Tibial nerve (tissue), 4 donors: ENCODE results near the gene EGFLAM. TPM values are rescaled to one million over a fixed set of nuclear protein-coding genes. Genes with fewer than 3 reads are reported as not detected.

Experiments used
- DNase-seq, 2 donors: peaks; one replicate each; pipeline ENCODE4 v3.0.0-alpha.2; 2019; ENCODE audit warnings: low spot score in 2 of 2
- H3K27ac ChIP-seq, 4 donors: fragments of 200-600 bp; sonication (generic) in 3 of 4; one replicate each; pipeline ENCODE4 v1.5.1; 2017 to 2019; ENCODE audit warnings: mild to moderate bottlenecking in 1 of 4
- H3K27me3 ChIP-seq, 2 donors: fragments of 200-600 bp; sonication (generic) in 1 of 2; one replicate each; pipeline versions ENCODE4 v1.5.1 to v1.6.0; 2017 to 2019
- H3K36me3 ChIP-seq, 3 donors: fragments of 200-600 bp; sonication (generic); one replicate each; pipeline ENCODE4 v1.5.1; 2018 to 2019
- H3K4me1 ChIP-seq, 4 donors: fragments of 200-600 bp; sonication (generic) in 3 of 4; one replicate each; pipeline ENCODE4 v1.5.1; 2017 to 2019
- H3K4me3 ChIP-seq, 4 donors: fragments of 200-600 bp; sonication (generic) in 3 of 4; one replicate each; pipeline ENCODE4 v1.5.1; 2017 to 2019; ENCODE audit warnings: mild to moderate bottlenecking in 1 of 4, moderate library complexity in 1 of 4
- H3K9me3 ChIP-seq, 4 donors: fragments of 200-600 bp; sonication (generic) in 3 of 4; one replicate each; pipeline ENCODE4 v1.5.1; 2017 to 2019
- CTCF ChIP-seq, 5 experiments: fragments of 200-600 bp in 3 of 5; fragments of 450-650 bp in 2 of 5; sonication (generic) in 3 of 5; IDR thresholded peaks; one replicate each; pipeline ENCODE4 v1.5.1; 2016 to 2019; ENCODE audit warnings: antibody characterized with exemption in 5 of 5, mild to moderate bottlenecking in 3 of 5, moderate library complexity in 2 of 5
- EP300 ChIP-seq, 2 donors: sonication (generic); formaldehyde crosslinking; IDR thresholded peaks; one replicate each; pipeline ENCODE4 v1.6.1; 2017; ENCODE audit warnings: antibody characterized with exemption in 2 of 2, mild to moderate bottlenecking in 1 of 2
- POLR2A ChIP-seq, 2 donors: fragments of 450-650 bp; IDR thresholded peaks; one replicate each; pipeline ENCODE4 v1.6.1; 2017; ENCODE audit warnings: antibody characterized with exemption in 2 of 2, mild to moderate bottlenecking in 2 of 2, moderate library complexity in 2 of 2
- WGBS, 2 donors: methylation state at CpG; one replicate each; pipeline ENCODE4 v1.1.5; 2018; 5-methylcytosine and 5-hydroxymethylcytosine counted together
- total RNA-seq, 4 donors: library from RNA; depleted of rRNA; stranded (reverse); fragments of >200 nt; gene quantifications; one replicate each; pipeline ENCODE4 v1.1.0, GENCODE V29; 2016

EGFLAM gene
- total RNA-seq, 4 donors from 2014 or later, result 18.4 to 64.5 (median 51.1) TPM

- DNase-seq, result no peak
- Histone ChIP-seq H3K27ac (no peak overlapping the region), H3K36me3 (no peaks in the 10 kb centered on the region), H3K4me1 (peaks cover 0 to 6% (median 0%) of the 10 kb centered on the region in 4 donors), H3K4me3 (no peak overlapping the region), H3K9me3 (no peaks in the 10 kb centered on the region), H3K27me3 (no peaks in the 10 kb centered on the region)
- TF ChIP-seq EP300 (IDR thresholded peaks at IDR 0.05) (no peak), CTCF (IDR thresholded peaks at IDR 0.05) (no peak), POLR2A (IDR thresholded peaks at IDR 0.05) (no peak)
- WGBS, 2 donors, result 95 to 97% methylated on average over 2 of the region's 2 CpGs
Observed at GRCh38 chr5:38346593-38346992, 88.2 kb downstream of the EGFLAM start.

- WGBS, 2 donors, result 76 to 78% methylated on average over 6 of the region's 6 CpGs
- Histone ChIP-seq H3K4me3 (no peak overlapping the region), H3K36me3 (no peaks in the 10 kb centered on the region), H3K27me3 (no peaks in the 10 kb centered on the region), H3K9me3 (no peaks in the 10 kb centered on the region), H3K4me1 (peaks cover 0 to 6% (median 0%) of the 10 kb centered on the region in 4 donors), H3K27ac (no peak overlapping the region)
- TF ChIP-seq EP300 (IDR thresholded peaks at IDR 0.05), result no peak
- no peak for TF ChIP-seq POLR2A (IDR thresholded peaks at IDR 0.05)
- TF ChIP-seq CTCF (IDR thresholded peaks at IDR 0.05), result no peak
- no peak for DNase-seq
Observed at GRCh38 chr5:38347040-38347763, 88.8 kb downstream of the EGFLAM start.

GRCh38 chr5:38347896-38348295 lies 89.5 kb downstream of the EGFLAM start:
- no peak for TF ChIP-seq EP300 (IDR thresholded peaks at IDR 0.05)
- no peak overlapping the region for H3K27ac ChIP-seq
- 90 to 100% methylated on average over 1 of the region's 1 CpG for WGBS, 2 donors
- H3K4me1 ChIP-seq, result peaks cover 0 to 6% (median 0%) of the 10 kb centered on the region in 4 donors
- H3K9me3 ChIP-seq, result no peaks in the 10 kb centered on the region
- no peak for DNase-seq
- no peaks in the 10 kb centered on the region for H3K36me3 ChIP-seq
- H3K4me3 ChIP-seq, result no peak overlapping the region
- H3K27me3 ChIP-seq, result no peaks in the 10 kb centered on the region

- Histone ChIP-seq H3K4me3 (no peak overlapping the region), H3K27me3 (no peaks in the 10 kb centered on the region), H3K36me3 (no peaks in the 10 kb centered on the region), H3K27ac (no peak overlapping the region), H3K9me3 (no peaks in the 10 kb centered on the region), H3K4me1 (no peaks in the 10 kb centered on the region)
- DNase-seq, result no peak
- WGBS, 2 donors, result 94% methylated on average over 11 of the region's 11 CpGs
- TF ChIP-seq CTCF (IDR thresholded peaks at IDR 0.05), result no peak
Observed at GRCh38 chr5:38360323-38361061, 102.1 kb downstream of the EGFLAM start.

- Histone ChIP-seq H3K4me1 (no peaks in the 10 kb centered on the region), H3K27me3 (no peaks in the 10 kb centered on the region), H3K36me3 (no peaks in the 10 kb centered on the region), H3K9me3 (no peaks in the 10 kb centered on the region), H3K4me3 (no peak overlapping the region), H3K27ac (no peak overlapping the region)
- 89 to 90% methylated on average over 3 of the region's 3 CpGs for WGBS, 2 donors
- DNase-seq, result no peak
- no peak for TF ChIP-seq EP300 (IDR thresholded peaks at IDR 0.05)
- TF ChIP-seq POLR2A (IDR thresholded peaks at IDR 0.05), result no peak
- no peak for TF ChIP-seq CTCF (IDR thresholded peaks at IDR 0.05)
Observed at GRCh38 chr5:38362713-38363112, 104.4 kb downstream of the EGFLAM start.
